ENCODE data around the gene PALMD.

DNA sequence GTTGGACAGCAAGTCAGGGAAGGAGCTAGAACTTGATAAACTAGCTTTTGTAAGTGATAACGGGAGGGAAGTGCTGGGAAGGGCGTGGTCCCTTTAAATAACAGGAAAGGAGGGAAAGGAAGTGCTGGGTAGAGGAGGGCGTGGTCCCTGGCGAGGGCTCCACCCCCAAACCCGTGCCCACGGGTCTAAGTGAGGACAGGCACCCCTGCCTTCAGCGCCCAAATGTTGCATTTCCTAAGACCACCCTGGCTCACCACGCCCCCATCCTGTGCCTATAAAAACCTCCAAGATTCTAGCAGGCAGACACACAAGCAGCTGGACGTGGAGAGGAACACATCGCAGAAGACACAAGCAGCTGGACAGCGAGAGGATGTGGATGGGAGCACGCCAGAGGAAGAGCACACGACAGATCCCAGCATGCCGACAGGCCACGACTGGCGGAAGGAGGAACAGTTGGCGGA lies 58.5 kb downstream of the PALMD start:
- no peak for TF ChIP-seq POLR2AphosphoS5 (IDR thresholded peaks at IDR 0.05; ENCODE audit: low read depth, low read length)
- no peak for TF ChIP-seq POLR2A (IDR thresholded peaks at IDR 0.05; ENCODE audit: low read depth, low read length)
- TF ChIP-seq TAF1 (IDR thresholded peaks at IDR 0.05; ENCODE audit: borderline replicate concordance, low read depth, low read length): no peak

All from GM12892 (cell line).